Right kidney (tissue), 1 donor: ENCODE data around the gene RAB12.

Source experiments
- DNase-seq: peaks from one replicate; pipeline ENCODE4 v3.0.0-alpha.2; 2016

Gene RAB12

GRCh38 chr18:8684577-8684976, 75.3 kb downstream of the RAB12 start:
- no peak for DNase-seq

GRCh38 chr18:8685141-8685913, 76.1 kb downstream of the RAB12 start:
- DNase-seq: no peak

- no peak for DNase-seq
These were observed 76.6 kb downstream of the RAB12 start for GRCh38 chr18:8685914-8686216.

GRCh38 chr18:8686611-8687010, 77.4 kb downstream of the RAB12 start:
- no peak for DNase-seq

GRCh38 chr18:8688216-8688800, 79.1 kb downstream of the RAB12 start:
- no peak for DNase-seq

- no peak for DNase-seq
These were observed 79.6 kb downstream of the RAB12 start for GRCh38 chr18:8688816-8689215.
